ENCODE results near the gene CDC45.
A peak's percentile ranks its signal among the peaks of the same experiment; 100 is the strongest.

CDC45 gene

DNA sequence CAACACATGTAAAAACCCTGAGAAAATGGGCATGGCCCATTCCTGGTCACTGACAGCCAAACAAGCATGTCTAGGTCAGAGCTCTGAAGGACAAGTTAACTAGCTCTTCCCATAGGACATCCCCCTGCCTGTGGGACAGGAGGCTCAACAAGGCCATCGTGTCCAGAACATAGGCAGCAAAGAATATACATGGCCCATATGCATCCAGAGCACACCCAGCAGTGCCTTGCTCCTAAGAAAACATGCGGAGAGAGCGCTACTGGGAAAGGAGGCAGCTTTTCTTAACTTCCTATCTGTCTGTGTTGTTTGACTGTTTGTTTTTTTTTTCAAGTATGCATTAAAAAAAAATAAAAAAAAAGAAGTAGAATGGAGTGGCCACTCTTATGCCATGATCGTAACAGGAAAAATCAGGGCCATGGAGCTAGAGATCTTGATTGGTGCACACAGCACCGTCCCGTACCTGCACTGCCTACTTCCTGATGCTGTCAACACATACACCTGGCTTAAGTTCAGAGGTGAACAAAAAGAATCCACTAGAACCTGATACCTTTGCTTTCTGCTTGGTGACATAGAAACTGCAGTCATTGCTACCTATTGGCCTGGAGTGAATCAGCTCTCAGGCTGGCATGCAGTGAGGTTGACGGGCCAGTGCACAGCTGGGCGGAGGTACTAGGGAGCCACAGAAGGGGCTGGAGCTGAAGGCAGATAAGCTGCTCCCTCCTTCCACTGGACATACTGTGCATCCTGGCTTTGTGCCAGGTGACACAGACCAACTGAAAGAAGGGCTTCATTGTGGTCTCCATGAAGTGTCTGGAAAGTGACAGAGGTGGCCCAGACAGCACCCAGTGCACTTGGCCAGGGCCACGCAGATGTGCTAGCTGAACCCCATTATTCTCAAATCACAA is 12.6 kb upstream of the CDC45 start:
- DNase-seq (ENCODE audit: low read depth in 1 of 2, low spot score in 1 of 2), result no peak

- no peak for DNase-seq (ENCODE audit: low read depth in 1 of 2, low spot score in 1 of 2)
These were observed 11.8 kb upstream of the CDC45 start for GRCh38 chr22:19467912-19468311.

- DNase-seq (ENCODE audit: low read depth in 1 of 2, low spot score in 1 of 2), result no peak
These were observed 10.3 kb upstream of the CDC45 start for GRCh38 chr22:19469421-19469820.

DNA sequence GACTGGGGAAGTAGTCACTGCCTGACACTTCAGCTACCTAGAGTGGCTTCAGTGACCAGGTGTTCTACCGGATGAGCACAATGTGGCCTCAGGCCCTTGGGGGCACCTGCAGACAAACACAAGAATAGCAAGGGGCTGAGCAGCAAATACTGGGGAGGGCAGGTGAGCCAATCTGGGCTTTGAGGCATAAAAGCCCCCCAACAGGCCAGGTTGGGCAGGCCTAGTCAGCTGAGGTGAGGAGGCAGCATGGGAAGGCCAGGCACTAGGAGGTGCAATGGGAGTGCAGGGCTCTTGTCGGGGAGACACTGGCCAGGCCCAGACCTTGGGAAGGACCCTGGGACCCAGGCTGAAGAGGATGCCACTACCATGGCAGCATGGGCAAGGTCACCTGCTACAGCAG is 9.7 kb upstream of the CDC45 start:
- DNase-seq (ENCODE audit: low read depth in 1 of 2, low spot score in 1 of 2), result no peak

DNA sequence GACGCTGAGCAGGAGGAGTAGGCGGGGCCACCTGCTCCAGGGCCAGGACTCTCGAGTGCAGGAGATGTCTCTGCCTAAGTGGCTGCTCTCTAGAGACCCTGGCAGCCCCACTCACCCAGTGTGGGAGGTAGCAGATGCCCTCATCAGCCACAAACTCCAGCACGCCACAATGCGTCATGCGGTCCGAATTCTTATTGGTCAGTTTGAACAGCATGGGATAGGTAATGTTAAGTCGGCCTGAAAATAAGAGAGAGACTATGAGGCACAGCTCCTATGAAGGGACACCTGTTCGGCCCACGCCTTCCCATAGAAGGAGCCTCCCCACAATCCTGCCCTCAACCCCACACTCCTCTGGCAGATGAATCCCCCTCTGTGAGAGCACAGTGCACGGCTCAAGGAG is 8.1 kb upstream of the CDC45 start:
- no peak for DNase-seq (ENCODE audit: low read depth in 1 of 2, low spot score in 1 of 2)

- no peak for DNase-seq (ENCODE audit: low read depth in 1 of 2, low spot score in 1 of 2)
These were observed 7.5 kb upstream of the CDC45 start for GRCh38 chr22:19472233-19472632.

DNA sequence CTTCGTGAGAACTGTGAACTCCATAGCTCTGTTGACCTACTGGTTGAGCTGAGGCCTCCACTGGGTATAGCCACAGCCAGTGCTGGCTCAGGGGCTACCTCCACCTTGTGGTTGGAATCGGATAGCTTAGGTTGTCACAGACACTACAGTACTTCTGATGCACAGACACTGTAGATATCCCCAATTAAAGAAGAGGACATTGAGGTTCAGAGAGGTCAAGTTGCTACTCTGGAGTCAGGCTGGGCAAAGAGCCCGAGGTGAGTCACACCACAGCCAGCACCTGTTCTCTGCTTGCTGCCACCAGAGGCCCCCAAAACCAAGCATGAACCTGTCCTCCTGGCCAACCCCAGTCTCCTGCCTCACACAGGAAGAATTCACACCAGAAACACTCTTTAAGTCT is 6.1 kb upstream of the CDC45 start:
- DNase-seq (ENCODE audit: low read depth in 1 of 2, low spot score in 1 of 2), result no peak

DNA sequence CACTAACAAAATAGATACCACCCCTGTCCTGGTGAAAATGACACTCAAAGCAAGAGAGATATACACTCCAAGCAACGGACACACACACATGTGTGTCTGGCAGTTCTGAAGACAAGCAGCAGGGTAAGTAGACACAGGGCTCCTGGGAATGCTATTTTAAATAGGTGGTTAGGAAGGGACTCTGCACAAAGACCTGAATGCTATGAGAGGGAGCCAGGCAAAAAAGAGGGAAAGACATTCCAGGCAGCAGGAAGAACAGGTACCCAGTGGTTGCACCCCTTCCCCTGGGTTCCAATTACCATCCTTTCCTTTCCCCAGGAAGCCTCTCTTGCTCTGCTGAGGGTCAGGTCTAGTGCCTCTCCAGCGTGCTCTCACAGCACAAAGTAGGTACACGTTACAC is 3.7 kb upstream of the CDC45 start:
- DNase-seq (ENCODE audit: low read depth in 1 of 2, low spot score in 1 of 2), result no peak

DNA sequence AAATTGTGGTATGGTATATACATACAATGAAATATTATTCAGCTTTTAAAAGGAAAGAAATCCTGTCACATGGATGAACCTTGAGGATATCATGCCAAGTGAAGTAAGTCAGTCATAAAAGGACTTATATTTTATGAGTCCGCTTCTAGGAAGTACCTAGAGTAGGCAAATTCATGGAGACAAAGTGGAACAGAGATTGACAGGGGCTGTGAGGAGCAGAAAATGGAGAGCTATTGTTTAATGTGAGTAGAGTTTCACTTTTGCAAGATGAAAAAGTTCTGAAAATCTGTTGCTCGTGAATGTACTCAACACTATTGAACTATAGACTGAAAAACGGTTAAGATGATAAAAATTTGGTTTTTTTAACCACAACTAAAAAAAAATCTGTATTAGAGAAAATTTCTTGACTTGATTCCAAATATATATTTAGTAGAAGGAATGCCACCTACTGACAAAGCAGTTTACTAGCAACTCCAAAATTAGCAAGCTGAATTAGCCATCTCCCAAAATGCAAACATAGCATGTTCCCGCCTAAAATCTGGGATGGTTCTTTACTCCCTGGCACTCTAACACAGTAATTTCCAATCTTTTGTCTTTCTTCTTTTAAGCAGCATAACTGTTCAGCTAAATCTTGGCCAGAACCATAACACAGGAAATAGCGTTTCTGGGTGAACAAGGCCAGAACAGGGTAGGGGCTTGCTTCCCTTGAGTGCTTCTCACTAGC is 2.2 kb upstream of the CDC45 start:
- DNase-seq (ENCODE audit: low read depth in 1 of 2, low spot score in 1 of 2), result no peak

DNA sequence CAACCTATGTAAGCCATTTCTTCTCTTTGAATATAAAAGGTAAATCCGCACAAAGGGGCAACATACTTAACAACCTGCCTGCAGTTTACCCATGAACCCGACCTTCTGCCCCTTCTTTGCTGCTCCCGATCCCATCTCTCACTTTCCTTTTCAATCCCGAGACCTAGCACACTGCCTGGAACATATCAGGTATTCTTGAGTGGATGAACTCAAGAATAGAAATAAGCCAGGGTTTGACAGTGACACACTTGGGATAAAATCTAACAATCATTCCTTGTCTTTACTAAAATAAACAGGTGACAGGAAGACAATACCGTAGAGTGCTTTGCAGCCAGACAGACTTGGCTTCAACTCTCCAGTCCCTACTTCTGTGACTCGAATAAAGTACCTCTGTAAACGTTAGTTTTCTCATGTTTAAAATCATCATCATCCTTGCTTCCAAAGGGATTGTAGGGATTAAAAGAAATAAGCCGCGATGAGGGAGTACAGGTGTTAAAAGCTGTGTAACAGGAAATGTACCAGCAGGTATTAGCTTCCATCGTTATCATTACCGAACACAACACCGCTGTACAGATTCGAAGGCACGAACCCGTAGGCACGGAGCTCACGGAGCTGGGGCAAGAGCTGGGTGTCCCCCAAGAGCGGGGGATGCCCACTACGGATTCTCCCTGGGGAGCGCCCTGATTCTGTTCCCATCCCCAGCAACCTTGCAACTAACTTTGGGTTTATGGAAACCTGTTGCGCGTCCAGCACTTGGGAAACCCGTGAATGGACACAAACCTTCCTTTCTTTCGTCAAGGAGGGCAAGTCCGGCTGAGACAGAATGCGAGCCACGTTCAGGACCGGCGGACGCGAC is 1.4 kb upstream of the CDC45 start:
- peak in 1 of 2 donors; percentile 7 for DNase-seq (ENCODE audit: low read depth in 1 of 2, low spot score in 1 of 2)

- peak; percentile 63 to 67 for DNase-seq (ENCODE audit: low read depth in 1 of 2, low spot score in 1 of 2)
These were observed 792 bp upstream of the CDC45 start, which contains the start of gene UFD1 for GRCh38 chr22:19478901-19479354. UFD1 (minus strand) TSS chr22:19479193; CDS start chr22:19479085, 108 bp downstream.

- no peak for DNase-seq (ENCODE audit: low read depth in 1 of 2, low spot score in 1 of 2)
These were observed 451 bp downstream of the CDC45 start for GRCh38 chr22:19480173-19480568.

DNA sequence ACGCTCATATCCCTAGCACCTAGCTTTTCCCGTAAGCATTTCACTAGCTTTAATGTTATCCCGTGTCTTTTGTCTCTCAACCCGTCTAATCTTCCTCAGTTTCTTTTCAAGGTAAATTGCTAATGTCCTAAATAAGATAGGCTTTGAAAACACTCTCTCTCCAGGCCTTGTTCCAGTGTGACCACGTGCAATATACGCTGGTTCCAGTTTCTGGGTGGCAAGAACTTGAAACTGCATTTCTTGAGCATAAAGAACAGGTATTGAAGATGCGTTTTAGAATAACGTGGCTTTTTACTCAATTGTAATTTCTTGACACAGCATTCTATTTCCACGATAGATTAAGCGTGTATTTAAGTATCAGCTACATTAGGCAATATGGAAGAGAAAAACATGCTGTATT is 1.1 kb downstream of the CDC45 start:
- DNase-seq (ENCODE audit: low read depth in 1 of 2, low spot score in 1 of 2), result no peak

DNA sequence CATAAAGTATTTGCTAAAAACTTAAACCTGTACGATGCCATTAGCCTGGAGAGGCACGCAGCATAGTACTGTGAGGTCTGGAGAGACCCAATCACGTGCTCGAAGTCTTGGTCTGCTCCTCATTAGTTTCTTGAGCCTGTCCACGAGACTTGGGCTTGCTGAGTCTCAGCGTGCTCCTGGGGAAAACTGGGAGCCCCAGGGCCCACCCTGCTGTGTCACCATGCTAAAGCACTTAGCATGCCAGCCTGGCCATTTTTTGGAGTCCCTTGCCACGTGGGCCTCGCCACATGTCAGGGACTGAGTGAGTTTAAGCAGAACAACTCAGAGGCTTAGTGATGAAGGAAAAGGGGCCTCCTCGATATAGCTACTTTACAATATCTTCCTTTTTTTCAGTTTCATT is 2.6 kb downstream of the CDC45 start:
- no peak for DNase-seq (ENCODE audit: low read depth in 1 of 2, low spot score in 1 of 2)

GRCh38 chr22:19483481-19484244 is 3.9 kb downstream of the CDC45 start:
- DNase-seq (ENCODE audit: low read depth in 1 of 2, low spot score in 1 of 2), result no peak

- DNase-seq (ENCODE audit: low read depth in 1 of 2, low spot score in 1 of 2), result no peak
These were observed 8.6 kb downstream of the CDC45 start for GRCh38 chr22:19488285-19488684.

DNA sequence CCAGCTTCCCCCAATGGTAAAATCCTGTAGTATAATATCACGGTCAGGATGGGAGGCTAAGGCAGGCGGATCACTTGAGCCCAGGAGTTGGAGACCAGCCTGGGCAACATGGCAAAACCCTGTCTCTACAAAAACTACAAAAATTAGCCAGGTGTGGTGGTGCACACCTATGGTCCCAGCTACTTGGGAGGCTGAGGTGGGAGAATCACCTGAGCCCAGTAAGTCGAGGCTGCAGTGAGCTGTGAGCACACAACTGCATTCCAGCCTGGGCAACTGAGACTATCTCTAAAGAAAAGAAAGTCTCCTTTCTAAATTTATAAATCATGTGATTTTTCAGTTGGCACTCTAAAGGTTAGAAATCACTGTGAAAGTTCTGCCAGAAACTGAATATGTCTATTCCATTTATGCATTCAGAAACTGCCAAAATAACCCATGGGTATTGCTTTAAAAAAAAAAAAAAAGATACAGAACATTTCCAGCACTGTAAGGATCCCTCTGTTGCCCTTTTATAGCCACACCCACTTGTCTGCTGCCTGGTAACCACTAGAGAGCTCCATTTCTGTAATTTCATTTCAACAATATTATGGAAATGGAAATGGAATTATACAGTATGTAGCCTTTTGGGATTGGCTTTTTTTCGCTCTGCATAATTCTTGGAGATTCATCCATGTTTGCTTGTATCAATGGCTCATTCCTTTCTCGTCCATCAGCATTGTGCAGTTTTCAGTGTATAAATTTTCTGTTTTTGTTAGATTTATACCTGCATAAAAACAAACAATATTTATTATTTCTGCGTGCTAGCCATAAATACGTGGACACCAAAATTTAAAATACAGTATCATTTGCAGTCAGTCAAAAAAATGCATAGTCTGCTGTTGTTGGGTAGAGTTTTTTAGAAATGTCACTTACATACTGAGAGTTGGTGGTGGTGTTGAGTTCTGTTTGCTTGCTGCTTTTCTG is 9.4 kb downstream of the CDC45 start:
- DNase-seq (ENCODE audit: low read depth in 1 of 2, low spot score in 1 of 2), result no peak

DNA sequence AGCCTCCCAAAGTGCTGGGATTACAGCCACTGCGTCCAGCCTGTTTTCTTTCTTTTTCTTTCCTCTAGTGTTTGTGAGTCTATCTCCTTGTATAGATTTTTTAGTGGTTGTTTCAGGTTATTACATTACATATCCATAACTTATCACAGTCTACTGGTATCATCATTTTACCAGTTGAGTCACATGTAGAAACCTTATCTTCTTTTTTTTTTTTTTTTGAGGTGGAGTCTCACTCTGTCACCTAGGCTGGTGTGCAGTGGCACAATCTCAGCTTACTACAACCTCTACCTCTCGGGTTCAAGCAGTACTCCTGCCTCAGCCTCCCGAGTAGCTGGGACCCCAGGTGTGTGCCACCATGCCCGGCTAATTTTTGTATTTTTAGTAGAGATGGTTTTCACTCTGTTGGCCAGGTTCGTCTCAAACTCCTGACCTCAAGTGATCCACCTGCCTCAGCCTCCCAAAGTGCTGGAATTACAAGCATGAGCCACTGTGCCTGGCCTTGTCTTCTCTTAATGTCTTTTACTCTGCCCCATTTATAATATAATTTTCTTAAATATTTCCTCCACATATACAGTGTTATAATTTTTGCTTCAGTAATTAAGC is 11.0 kb downstream of the CDC45 start:
- no peak for DNase-seq (ENCODE audit: low read depth in 1 of 2, low spot score in 1 of 2)
